ENCODE measurements around the gene A2ML1. TPM values are rescaled to one million over a fixed set of nuclear protein-coding genes. Genes with fewer than 3 reads are reported as not detected.
"Not testable (repeated sequence)": the region's sequence is repeated elsewhere in the genome, so short reads cannot be mapped to it uniquely, and the experiment has no call there.

A2ML1 gene
- polyA plus RNA-seq, 3 donors, result 0.20 to 0.86 (median 0.71) TPM

DNA sequence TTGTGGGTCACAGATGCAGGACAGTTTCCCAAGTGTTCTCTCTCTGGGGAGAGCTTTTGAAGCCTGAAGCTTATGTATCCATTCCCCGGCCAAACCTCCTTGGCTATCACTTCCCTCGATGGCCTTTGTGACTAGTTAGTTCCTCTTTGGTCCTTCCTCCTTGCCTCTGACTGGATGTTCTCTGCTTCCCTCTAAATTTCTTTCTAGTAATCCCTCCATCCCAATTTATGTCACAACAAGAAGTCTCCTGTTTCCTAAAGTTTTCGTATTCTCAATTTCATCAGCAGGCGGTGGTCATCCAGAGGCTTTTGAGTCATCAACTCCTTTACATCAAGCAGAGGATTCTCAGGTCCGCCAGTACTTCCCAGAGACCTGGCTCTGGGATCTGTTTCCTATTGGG, 27.5 kb downstream of the A2ML1 start:
- no peak for DNase-seq

DNA sequence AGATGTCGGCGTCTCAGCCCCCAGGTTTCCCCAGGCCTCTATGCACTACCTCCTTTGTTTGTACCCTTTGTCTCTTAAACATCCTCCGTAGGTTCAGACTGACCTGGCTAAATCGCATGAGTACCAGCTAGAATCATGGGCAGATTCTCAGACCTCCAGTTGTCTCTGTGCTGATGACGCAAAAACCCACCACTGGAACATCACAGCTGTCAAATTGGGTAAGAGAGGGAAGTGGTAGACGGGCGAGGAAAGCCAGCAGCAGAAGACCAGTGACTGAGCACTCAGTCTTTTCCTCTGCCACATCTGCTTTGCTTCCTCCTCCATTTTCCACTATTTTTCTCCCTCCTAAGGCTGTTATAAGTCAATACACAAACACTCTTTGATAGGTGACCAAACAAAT, 29.7 kb downstream of the A2ML1 start:
- DNase-seq, result no peak

DNA sequence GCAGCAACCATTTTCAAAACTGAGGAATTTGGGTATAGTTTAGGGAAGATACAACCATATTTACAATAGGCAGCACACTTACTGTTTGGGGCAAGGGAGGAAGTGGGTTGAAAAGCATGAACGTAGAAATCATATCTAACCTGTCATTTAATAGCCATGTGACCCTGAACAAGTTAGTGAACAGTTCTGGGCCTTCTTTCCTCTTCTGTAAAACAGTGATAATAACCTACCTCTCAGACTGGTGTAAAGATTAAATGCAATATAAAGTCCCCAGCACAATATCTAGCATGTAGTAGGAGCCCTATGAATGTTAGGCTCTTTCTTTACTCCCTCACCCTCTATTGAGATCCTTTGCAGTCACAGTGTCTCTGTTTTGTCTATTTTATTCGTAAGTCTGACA, 33.5 kb downstream of the A2ML1 start:
- DNase-seq, result no peak

DNA sequence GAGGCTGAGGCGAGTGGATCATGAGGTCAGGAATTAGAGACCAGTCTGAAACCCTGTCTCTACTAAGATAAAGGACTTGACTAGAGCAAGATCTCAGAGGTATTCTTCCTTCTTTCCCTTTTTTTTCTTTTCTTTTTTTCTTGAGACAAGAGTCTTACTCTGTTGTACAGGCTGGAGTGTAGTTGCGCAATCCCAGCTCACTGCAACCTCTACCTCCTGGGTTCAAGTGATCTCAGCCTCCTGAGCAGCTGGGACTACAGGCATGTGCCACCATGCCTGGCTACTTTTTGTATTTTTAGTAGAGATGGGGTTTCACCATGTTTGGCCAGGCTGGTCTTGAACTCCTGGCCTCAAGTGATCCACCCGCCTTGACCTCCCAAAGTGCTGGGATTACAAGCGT, 37.0 kb downstream of the A2ML1 start:
- DNase-seq, result not testable (repeated sequence)

DNA sequence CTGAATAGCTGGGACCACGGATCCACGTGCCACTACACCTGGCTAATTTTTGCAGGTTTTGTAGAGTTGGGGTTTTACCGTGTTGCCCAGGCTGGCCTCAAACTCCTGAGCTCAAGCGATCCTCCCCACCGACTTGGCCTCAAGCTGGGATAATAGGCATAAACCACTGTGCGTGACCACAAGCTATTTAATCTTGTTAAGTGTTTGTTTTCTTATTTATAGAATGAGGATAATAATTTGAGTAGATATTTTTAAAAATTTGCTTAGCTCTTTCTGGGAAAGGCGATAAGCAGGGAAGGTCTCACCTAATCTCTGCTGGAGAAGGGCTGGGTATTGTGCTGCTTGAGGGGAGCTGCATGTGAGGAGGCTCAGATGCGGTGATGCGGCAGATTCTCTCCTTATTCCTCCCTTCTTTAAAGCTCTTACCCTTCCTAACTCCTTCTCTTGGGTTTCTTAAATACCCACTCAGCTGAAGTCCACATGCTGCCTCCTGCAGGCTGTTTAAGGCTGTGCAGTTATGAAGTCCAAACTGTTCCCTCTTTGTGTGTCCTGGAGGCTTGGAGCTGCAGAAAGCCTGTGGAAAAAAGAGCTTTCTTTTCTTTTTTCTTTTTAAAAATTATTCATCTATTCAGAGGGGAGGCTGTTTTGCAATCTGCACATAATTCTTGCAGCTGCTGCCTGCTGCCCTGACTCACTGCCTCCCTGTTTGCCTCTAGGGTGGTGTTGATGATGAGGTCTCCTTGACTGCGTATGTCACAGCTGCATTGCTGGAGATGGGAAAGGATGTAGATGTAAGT, 37.9 kb downstream of the A2ML1 start:
- peak; percentile 21 for DNase-seq

DNA sequence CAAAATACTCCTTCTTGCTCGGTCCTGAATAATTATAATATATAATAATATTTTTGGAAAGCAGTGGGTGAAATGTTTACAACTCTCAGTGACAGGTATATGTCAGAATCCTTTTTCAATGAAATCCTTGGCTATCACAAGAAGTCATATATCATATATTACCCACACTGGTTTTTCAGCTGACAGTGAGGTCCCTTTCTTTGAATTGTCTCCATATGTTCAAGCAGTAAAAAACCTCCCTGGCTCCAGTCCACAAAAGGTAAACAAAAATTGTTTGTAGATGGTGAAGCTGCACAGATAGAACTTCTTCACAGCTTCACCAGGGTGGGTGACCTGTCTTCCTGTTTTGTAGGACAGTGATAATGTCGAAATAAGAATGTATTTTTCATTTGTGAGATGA, 44.0 kb downstream of the A2ML1 start:
- no peak for DNase-seq

DNA sequence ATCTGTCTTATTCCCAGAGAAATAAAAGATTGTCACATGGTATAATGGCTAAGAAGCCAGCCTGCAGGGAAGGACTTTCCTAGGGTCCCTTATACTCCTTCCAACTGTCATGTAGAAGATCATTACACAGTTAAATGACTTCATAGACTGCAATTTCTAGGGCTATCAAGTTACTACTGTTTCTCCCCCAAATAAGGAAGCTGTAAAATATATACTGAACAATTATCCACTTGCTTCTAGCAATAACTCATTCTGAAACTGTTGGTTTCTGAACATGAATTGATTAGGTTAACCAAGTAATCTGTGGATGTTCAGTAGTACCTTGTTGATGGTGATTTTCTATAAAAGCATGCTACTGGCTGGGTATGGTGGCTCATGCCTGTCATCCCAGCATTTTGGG, 44.6 kb downstream of the A2ML1 start:
- no peak for DNase-seq

DNA sequence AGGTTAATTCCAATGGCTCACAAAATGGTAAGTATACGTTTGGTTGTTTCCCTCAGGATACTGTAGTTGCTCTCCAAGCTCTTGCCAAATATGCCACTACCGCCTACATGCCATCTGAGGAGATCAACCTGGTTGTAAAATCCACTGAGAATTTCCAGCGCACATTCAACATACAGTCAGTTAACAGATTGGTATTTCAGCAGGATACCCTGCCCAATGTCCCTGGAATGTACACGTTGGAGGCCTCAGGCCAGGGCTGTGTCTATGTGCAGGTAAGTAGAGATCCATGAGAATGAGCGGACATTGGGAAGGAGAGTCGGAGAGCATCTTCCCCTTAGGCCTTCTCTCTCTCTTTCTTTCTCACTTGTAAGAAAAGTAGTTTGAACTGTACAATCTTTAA, 45.4 kb downstream of the A2ML1 start:
- no peak for DNase-seq

DNA sequence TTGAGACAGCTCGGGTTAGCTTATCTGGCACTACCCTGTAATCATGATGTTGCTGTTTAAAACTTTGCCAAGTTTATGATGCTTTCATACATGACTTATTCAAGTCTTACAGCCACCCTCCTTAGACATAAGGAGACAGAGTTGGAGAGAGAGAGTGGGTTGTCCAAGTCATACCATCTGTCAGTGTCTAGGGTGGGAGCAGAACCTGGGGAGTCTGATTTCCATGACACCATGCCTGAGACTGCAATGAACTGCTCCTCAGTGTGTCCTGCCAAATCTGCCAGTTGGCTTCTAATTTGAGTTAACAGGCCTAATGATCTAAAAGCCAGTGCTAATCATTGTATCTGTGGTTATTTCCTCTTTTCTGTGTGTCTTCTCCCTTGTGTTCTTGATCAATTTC, 48.2 kb downstream of the A2ML1 start:
- no peak for DNase-seq

DNA sequence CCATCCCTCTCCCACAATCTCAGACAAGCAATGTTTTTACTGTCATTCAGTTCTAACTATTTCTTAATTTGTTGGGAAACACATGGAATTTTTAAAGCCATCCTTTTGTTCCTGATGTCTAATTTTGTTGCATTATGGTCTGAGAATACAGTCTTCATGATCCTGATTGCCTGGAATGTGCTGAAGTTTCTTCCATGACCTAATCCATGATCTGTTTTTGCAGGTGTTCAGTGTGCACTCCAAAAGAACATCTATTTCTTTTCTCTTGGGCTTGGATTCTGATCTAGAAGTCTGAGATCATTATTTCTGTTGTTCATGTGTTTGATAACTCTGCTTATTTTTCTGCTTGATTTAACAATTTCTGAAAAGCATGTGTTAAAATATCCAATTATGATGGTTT, 48.6 kb downstream of the A2ML1 start:
- no peak for DNase-seq

DNA sequence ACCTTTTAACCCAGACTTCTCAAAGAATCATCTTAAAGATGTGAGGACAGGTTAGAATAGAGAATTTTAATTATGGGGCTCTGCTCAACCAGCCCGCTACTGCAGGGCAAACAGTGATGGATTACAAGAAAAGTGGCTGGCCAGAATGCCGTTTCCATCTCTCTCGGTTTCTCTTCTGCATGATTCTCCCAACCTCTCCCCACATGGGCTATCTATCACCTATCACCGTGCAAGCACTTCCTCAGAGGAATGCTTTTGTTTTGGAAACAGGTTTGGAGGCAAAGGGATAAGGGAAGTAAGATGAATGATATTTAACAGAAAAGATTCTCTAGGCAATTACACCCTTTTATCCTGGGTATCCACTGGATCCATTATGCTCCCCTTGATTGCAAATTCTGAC, 54.5 kb downstream of the A2ML1 start:
- no peak for DNase-seq

DNA sequence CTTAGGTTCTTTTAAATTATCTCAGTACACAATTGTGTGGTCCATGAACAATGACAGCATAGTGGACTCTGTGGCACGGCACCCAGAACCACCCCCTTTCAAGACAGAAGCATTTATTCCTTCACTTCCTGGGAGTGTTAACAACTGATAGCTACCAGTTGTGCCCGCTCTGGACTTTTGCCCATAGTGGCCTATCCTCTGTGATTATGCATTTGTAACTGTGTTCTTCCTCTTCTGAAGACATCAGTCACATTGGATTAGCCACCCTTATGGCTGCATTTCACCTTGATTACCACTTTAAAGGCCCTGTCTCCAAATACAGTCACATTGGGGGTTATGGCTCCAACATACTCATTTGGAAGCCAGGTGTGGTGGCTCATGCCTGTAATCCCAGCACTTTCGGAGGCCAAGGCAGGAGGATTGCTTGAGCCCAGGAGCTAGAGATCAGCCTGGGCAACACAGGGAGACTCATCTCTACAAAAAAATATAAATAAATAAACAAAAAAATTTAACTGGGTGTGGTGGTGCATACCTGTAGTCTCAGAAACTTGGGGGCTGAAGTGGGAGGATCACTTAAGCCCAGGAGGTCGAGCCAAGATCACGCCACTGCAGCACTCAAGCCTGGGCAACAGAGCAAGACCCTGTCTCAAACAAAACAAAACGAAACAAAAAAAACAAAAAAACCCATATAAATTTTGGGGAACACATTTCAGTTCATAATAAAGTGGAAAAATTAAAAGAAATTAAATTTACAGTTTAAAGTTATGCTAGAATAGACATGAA, 64.3 kb downstream of the A2ML1 start:
- DNase-seq, result no peak

DNA sequence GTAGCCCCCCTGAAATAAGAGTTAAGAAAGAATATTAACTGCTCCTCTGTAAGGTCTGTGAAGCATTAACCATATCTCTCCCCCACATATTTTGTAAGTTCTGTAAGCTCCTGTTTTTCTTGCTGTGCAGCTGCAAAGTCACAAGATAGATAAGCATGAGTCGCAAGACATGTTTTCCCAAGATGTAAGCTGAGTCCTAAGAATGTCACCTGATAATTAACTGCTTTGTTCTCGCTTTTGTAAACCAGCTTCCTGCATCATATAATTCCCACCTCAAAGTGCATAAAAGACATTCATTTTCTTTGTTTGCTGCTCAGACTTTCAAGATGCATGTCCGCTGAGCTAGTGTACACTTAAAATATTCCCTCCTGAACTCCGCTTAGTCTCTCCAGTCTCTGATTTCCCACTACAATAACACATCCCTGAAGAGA, 64.9 kb downstream of the A2ML1 start:
- no peak for DNase-seq

DNA sequence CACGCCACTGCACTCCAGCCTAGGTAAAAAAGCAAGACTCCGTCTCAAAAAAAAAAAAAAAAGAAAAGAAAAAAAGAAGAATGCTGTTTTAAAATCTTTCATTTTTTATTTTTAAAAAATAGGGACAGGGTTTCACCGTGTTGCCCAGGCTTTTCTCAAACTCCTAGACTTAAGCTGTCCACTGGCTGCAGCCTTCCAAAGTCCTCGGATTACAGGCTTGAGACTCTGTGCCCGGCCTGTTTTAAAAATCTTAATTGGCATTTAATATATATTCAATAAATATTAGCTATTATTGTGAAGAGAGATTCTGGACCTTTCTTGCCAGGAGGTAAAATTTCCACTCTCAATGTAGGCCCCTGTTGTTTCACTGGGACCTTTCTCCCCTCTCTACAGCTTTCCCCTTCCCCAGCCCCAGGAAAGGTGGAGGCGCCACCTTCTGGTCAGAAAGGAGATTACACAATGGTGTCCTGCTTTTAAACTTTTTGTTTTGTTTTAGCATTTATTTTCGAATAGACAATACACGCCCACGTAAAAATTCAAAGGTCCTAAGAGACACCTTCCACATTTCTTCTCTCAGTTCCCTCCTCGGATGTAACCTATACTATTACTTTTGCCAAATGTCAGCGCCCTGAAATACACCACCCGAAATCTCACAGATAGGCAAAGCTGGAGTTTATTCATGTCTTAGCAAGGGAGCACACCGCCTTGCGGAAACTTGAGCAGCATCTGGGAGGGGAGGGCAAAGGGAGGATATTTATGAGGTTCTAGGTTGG, 68.1 kb downstream of the A2ML1 start:
- DNase-seq, result peak; percentile 66

DNA sequence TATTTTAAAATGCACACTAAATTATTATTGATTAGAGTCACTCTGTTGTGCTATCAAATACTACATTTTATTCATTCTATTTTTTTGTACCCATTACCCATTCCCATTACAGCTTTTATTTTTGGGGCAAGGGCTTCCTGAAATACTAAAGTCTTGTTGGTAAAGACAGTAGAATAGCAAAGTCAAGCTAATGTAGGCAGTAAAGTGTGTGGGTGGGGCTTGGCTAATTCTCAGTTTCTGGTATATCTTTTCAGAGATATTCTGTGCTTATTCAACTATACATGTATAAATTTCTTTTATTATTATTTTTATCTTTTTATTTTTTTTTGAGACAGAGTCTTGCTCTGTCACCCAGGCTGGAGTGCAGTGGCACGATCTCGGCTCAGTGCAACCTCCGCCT, 69.6 kb downstream of the A2ML1 start:
- no peak for DNase-seq

DNA sequence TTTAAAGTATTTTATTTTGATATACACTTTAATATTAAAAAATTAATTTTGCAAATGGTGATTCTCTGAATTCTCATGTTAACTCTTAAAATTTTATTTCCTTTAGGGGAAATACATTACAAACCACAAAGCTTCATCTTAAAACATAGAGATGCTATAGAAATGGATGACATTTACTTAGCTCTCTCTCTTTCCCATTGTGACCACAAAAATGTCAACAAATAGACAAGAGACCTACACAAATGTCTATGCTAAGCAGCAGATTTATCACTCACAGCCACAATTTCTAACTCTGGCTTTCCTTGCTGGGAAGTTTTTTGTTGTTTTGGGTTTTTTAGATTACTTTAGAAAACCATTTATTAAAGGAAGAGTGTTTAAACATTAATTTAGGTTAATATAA, 72.0 kb downstream of the A2ML1 start:
- DNase-seq, result no peak

DNA sequence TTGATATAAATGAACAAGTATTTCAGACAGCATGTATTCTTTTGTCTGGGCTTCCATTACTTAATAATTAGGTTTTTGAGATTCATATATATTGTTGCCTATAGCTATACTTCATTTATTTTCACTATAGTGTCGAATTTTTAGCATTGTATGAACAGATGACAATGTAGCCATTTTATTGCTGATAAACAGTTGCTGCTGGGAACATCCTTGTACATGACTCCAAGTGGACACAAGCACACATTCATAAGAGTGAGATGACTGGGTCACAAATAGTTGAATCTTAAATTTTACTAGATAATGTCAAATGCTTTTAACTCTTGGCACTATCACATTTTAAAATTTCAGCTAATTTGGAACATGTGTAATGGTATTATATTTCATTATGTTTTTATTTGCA, 72.6 kb downstream of the A2ML1 start:
- no peak for DNase-seq

DNA sequence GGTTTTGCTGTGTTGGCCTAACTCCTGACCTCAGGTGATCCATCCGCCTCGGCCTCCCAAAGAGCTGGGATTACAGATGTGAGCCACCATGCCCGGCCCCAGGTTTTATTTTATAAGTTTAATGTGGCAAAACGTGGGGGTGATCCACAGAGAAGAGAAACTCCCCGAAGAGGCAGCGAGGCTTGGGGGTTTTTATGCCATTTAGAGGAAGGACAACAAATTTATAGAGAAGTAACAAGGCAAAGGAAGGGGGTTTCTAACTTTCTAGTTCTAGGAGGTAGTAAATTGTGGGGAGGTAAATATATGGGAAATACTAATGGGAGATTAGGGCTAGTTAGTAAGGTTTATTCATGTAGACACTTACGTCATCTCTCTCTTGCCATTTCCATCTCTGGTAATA, 74.7 kb downstream of the A2ML1 start:
- DNase-seq, result no peak

DNA sequence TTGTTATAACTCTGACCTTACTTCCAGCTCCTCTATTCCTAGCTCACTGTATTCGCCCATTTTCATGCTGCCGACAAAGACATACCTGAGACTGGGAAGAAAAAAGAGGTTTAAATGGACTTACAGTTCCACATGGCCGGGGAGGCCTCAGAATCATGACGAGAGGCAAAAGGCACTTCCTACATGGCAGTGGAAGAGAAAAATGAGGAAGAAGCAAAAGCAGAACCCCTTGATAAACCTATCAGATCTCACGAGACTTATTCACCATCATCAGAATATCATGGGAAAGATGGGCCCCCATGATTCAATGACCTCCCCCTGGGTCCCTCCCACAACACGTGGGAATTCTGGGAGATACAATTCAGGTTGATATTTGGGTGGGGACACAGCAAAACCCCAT, 77.4 kb downstream of the A2ML1 start:
- DNase-seq, result no peak

DNA sequence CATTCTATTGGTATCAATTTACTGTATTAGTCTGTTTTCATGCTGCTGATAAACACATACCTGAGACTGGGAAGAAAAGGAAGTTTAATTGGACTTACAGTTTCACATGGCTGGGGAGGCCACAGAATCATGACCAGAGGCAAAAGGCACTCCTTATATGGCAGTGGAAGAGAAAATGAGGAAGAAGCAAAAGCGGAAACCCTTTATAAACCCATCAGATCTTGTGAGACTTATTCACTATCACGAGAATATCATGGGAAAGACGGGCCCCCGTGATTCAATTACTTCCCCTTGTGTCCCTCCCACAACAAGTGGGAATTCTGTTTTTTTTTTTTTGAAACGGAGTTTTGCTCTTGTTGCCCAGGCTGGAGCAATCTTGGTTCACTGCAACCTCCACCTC, 80.3 kb downstream of the A2ML1 start:
- DNase-seq, result not testable (repeated sequence)

DNA sequence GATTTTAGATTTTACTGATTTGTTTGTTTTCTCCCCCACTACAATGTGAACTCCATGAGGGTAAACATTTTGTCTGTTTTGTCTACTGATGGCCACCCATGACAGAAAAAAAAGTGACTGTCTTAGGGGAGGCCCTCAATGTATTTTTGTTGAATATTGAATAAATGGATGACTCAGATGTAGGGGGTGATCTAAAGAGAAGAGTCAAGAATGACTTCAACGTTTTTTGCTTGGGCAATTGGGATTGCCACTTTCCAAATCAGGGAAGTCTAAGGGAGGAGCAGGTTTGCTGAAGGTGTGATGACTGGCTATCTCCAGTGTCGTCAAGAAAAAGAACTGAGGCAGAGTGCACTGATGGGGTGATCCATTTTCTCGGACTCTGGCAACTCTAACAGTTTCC, 81.2 kb downstream of the A2ML1 start:
- no peak for DNase-seq

DNA sequence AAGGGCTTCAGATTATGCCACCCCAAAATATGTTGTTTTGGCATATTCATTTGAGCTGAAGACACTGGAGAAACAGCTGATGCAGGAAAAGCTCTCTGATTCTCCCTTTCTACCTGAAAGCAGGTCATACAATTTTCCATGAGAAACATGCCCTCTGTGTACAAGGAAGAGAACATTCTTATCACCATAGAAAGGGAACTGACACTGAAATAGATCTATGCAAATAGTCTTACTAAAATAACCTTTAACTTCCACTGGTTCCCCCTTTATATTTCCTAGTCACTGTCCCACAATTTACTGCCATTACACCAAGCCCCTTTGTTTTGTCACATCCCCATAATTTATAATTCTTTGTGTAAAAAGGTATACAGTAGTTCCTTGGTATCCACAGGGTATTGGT, 82.2 kb downstream of the A2ML1 start:
- DNase-seq, result no peak

DNA sequence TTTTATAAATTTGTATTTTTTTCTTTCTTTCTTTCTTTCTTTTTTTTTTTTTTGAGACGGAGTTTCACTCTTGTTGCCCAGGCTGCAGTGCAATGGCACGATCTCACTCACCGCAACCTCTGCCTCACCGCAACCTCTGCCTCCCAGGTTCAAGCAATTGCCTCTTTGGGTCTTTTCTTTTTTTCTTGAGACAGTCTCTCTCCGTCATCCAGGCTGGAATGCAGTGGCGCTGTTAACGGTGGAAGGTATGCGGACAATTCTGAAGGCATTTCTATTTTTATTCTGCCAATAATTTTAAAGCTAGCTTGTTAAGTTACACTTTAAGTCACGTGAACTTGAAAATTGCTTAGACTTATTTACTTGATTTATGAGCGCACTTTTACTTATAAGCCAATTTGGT, 83.1 kb downstream of the A2ML1 start:
- DNase-seq, result no peak

All from renal pelvis (tissue), 4 donors.